ENCODE data around the gene SEMA7A.
"Not testable (repeated sequence)": the region's sequence is repeated elsewhere in the genome, so short reads cannot be mapped to it uniquely, and the experiment has no call there.

The SEMA7A gene

GRCh38 chr15:74370471-74370870, 63.3 kb downstream of the SEMA7A start:
- DNase-seq, result no peak

GRCh38 chr15:74369756-74370155, 64.0 kb downstream of the SEMA7A start:
- DNase-seq, result no peak

DNA sequence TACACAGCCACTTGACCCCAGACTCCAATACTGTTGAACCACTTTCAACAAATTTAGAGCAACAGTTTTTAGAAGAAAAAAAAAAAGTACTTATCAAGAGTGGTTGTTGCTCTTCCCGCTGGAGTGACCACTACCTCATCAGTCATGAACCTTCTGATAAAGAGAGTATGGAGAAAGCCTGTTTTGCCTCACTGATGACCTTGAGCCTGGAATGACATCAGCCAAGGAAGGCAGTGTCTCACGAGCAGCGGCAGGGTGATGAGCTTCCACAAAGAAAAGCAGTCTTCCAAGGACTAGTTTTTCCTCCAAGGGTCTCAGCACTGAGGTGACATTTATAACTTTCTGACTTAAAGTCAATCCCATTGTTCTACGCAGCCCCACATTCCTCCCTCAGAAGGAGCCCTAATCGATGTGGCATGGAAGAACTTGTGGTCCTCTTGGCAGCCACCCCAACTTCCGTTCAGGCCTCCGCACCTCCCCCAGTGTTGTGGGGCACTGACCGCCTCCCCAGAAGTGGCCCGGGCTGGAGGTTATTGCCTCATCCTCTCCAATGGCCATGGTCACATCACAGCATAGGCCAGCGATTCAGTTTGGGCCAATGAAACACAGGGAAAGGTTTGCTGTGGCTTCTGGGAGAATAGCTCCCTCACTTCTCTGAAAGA, 64.5 kb downstream of the SEMA7A start:
- DNase-seq, result no peak

DNA sequence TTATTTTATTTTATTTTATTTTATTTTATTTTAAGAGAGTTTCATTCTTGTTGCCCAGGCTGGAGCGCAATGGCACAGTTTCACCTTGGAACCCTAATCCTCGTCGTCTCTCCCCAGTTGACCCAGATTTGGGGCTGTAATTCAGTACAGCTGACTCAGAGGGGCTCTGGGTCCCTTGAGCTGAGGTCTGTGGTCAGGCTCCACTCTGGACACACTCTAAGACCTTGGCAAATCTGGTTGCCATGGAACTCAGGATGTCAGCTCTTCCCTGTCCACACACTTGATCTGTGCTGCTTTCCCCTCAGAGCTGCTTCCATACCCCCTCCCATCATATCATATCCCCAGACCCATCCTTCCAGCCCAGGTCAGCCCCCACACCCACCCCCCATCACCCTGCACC, 65.6 kb downstream of the SEMA7A start:
- no peak for DNase-seq

- no peak for DNase-seq
Measured at GRCh38 chr15:74367296-74367854, 66.4 kb downstream of the SEMA7A start, which contains the start of gene CYP11A1. TSS of gene CYP11A1 (minus strand) at chr15:74367646. CDS start at chr15:74367585, 61 bp downstream.

- peak; percentile 51 for DNase-seq
Measured at GRCh38 chr15:74365598-74366445, 67.9 kb downstream of the SEMA7A start.

- DNase-seq, result no peak
Measured at GRCh38 chr15:74364936-74365597, 68.7 kb downstream of the SEMA7A start.

DNA sequence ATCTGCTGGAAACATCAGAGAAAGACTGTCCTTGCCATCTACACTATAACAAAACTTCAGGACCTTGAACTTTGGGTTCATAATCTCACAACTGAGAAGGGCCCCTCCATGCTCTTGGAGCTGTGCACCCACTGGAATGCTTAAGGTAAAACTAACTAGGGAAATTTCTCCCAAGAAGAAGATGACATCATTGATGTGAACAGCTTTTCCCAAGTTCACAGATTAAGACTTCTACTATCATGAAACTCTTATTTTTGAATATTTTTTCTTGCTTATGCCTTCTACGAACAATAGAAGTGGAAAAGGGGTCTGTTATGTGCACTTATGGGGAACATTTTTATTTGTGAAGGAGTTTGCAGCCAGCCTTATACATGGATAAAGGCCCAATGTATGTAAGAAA, 71.3 kb downstream of the SEMA7A start:
- DNase-seq, result no peak

DNA sequence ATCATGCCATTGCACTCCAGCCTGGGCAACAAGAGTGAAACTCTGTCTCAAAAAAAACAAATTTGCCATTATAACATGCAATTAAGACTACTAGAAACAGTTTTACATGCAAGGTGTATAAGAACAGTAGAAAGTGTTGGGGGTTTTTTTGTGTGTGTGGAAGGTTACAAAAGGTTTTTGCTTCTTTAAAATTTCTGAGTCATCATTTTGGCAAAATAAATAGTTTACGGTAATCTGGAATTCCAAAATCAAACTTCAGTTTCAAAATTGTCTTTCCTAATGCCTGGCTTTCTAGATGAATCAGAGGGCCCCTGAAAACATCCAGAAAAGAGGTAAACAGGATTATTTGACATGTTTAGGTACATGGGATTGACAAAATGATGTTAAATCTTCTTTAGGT, 72.9 kb downstream of the SEMA7A start:
- DNase-seq, result not testable (repeated sequence)

DNA sequence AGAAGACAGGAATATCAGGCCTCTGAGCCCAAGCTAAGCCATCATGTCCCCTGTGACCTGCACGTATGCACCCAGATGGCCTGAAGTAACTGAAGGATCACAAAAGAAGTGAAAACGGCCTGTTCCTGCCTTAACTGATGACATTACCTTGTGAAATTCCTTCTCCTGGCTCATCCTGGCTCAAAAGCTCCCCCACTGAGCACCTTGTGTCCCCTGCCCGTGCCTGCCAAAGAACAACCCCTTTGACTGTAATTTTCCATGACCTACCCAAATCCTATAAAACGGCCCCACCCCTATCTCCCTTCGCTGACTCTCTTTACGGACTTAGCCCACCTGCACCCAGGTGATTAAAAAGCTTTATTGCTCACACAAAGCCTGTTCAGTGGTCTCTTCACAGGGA, 74.4 kb downstream of the SEMA7A start:
- not testable (repeated sequence) for DNase-seq

Data from RPMI8226 (cell line).